Measurements from ENCODE around the gene NSD2.
A peak's percentile ranks its signal among the peaks of the same experiment; 100 is the strongest.

Gene NSD2

DNA sequence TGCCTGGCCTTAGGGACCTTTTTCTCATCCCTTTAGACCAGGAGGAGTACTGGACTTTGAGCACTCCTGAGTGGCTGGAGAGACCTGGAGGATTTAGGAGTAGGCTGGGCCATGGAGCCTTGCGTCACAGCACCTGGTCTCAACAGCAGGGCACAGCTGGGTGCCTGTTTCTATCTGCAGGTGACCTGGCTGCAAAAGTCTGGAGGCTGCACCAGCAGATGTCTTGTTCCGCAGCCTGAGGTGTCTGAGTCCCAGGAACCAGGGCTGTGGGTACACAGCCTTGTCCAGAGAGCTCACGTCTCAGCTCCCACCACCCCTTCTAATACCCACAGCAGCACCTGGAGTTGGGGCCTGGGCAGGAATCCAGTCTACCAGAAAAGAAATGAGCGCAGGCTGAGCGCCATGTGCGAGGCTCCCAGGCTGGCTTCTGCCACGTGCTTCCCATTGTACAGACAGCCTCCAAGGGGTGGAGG lies 5.0 kb upstream of the NSD2 start:
- DNase-seq, result peak; percentile 95

DNA sequence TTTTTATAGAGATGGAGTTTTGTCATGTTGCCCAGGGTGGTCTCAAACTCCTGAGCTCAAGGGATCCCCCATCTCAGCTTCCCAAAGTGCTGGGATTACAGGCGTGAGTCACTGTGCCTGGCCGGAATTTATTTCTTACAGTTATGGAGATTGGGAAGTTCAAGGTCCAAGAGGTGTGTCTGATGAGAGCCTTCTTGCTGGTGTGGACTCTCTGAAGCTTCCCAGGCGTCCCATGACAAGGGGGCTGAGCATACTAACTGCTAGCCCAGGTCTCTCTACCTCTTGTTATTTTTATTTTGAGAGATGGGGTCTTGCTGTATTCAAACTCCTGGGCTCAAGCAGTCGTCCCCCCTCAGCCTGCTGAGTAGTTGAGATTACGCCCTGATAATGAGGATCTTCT lies 2.9 kb upstream of the NSD2 start:
- DNase-seq, result no peak

DNA sequence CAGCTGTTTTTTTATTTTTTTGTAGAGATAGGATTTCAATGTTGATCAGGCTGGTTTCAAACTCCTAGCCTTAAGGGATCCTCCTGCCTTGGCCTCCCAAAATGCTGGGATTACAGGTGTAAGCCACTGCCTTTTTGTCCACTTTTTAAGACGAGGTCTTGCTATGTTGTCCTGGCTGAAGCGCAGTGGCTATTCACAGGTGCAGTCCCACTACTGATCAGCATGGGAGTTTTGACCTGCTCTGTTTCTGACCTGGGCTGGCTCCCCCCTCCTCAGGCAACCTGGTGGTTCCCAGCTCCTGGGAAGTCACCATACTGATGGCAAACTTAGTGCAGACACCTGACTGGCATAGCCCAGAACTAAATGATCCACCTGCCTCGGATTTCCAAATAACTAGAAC lies 2.3 kb upstream of the NSD2 start:
- no peak for DNase-seq

DNA sequence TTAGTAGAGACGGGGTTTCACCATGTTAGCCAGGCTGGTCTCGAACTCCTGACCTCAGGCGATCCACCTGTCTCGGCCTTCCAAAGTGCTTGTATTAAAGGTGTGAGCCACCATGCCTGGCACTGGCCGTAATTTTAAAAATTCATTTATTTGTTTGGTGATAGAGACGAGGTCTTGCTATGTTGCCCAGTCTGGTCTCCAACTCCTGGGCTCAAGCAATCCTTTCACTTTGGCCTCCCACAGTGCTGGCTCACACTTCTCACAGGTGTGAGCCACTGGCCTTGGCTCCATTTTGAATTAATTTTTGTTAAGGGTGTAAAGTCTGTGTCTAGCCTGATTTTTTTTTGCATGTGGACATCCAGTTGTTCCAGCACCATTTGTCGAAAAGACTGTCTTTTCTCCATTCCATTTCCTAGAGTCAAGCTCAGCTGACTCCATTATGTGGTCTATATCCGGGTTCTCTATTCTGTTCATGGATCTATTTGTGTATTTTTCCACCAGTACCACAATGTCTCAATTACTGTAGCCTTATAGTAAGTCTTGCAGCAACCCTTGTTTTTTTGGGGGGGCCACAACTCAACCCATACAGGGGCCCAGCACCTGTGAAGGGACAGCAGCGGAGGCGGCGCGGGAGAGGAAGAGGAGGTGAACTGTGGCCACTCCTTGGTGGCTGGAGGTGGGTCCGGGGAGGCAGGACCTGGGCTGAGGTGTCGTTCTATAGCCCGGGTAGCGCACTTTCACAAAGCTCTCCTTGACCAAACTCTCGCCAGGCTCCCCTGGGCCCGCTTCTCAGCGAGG lies 1.5 kb upstream of the NSD2 start:
- DNase-seq, result no peak

DNA sequence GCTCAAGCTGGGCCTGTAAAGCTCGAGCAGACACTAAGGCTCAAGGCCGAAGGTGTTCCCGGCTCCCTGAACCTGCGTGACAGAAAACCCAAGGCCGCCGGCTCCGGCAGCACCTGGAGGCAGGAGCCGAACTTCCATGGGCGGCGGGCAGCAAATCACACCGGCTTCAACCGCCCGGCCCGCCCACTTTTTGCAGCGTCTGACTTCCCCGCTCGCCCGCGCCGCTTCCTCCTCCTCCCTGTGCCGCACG lies 940 bp upstream of the NSD2 start:
- peak; percentile 91 for DNase-seq

DNA sequence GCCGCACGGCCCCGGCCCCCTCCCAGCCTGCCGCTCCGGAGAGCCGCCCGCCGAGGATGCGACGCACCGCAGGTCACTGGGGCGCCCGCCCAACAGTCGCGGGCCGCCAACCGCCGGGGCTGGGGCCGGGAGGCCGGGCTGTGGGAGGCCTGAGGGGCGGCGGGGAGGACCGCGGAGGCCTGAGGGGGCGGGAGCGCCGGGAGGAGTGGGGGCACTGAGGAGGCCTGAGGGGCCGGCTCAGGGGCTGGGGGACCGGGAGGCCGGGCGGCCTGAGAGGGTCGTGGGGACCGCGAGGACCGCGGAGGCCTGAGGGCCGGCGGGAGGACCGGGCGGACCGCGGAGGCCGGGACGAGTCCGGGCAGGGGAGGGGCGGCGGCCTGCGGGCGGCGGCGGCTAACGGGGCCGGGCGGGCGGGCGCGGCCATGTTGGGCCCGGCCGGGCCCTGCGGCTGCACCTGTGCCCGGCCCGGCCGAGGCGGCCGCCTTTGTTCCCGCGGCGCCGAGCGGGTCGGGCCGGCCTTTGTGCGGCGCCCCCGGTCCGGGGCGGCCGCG lies 353 bp downstream of the NSD2 start:
- peak; percentile 74 for DNase-seq

DNA sequence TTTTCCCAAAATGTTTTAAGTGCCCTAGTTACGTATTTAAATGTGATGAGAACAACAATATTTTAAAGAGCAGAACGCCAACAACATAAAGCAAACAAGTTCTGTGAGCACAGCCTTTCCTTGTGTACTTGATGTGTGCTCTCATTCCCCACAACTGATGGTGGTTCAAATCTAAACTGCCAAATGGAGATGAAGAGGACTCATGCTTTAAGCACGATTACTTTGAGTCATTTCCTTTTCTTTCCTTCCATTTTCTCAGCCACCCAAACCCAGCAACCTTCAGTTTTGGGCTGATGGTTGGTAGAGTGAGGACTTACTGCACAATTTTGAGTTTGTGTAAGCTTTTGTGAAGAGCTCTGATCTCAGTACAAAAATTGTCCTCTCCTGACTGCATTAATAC lies 1.7 kb downstream of the NSD2 start:
- no peak for DNase-seq

DNA sequence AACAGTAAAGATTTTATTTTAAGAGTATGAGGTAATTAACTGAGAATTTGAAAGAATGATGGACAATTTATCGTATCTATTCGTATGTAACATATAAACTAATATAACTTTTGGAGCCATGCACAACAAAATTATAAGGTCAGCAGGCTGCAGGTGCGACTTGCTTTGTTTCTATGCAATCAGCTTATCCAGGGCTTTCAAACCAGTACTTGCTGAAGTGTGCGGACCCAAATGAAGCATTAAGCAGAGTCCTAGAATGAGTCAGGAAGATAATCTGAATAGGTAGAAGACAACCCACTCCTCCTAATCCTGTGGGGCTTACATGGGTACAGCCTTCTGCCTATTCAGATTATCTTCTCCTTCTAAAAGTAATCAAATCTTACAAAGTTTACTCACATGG lies 2.1 kb downstream of the NSD2 start:
- DNase-seq, result no peak

DNA sequence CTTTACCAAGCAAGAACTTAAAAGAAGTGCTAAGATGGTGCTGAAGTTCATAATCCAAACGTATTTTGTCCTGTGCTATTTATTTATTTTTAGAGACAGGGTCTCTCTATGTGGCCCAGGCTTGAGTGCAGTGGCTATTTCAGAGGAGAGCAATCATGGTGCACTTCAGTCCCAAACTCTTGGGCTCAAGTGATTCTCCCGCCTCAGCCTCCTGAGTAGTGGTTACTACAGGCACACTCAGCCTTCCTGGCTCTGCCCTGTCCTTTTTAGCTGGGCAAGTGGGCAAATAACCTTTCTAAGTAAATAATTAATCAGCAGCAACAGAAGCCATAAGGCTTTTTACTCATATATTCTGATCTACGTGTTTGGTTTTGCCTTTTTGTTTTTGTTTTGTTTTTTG lies 2.6 kb downstream of the NSD2 start:
- no peak for DNase-seq

DNA sequence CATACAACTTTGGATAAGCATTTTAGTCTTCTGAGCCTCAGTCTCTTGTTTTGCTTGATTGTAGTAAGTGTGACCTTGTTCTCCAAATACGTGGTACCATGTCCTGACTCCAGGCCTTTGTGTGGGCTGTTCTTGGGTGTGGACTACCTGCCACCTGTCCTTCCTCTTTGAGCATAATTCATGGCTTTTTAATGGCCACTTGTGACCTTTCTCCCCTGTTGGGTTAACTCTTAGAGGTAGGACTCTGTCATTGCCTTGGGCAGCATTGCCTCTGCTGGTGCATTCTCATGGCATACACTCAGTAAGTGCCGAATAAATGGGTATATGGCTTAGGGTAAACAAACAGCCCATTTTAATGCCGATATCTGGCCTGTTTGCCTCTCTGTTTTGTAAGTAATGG lies 3.0 kb downstream of the NSD2 start:
- DNase-seq, result peak; percentile 21

DNA sequence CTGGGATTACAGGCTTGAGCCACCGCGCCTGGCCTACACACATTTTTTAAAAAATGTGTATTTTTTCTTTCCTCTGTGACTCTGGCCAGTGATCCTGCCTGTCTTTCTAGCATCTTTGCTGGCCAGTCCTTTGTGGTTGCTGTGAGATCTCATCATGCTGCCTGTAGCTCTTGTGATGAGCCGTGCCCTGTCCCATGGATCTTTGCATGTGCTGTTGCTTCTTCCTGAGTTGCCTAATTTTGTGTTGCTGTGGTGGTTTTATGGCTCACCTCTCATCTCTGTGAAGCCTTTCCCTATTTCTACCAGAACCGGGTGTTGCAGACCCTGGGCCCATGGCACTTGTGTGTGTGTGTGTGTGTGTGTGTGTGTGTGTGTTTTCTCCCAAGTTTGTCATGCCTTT lies 8.3 kb downstream of the NSD2 start:
- no peak for DNase-seq

DNA sequence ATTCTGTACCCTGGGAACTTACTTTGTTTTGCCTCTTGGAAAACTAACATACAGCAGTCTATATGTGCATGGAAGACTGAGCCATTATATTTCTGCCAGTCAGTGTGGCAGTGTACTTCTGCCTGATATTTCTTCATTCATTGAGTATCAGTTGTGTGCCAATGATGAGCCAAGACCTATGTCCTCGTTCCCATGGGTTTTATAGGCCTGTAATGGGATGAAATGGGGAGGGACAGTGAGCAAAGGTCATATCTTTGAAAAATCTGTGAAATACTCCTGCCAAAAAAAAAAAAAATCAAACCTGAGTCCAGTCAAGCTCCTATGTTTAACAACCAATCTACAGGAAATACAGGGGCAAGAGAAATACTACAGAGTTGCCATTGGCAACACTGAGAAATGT lies 9.1 kb downstream of the NSD2 start:
- DNase-seq, result no peak

DNA sequence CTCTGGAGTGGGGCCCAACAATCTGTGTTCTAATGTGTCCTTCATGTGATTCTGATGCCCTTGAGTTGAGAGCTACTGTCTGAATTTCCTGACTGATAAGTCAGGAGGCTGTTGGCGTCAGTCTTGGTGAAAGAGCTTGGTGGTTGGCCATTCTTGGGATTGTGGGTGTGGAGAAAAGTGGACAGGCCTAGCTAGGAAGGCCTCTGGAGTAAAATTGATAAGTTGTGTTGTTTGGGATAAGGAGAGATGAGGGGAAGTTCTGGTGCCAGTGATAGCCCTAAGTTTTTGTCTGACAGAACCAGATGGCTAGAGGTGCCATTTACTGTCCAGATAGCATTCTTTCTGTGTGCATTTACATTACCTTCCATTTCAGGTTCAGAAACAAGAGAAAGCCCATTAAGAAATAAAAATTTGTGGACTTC lies 11.7 kb downstream of the NSD2 start:
- DNase-seq, result no peak

DNA sequence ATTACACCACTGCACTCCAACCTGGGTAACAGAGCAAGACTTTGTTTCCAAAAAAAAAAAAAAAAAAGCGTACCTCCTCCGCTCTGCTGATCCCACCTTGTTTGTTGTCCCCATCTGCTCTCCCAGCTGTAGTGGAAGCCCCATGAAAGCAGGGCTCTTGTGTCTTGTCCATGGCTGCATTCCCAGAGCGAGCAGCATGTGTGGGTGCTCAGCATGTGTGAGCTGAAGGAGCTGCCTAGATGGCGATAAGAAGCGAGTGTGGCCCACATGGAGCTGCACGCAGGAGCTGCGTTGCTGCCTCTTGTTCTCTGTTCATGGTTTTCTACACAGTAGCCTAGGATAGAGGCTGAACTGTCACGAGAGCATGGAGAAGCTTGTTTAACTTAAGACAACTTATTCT lies 12.4 kb downstream of the NSD2 start:
- no peak for DNase-seq

DNA sequence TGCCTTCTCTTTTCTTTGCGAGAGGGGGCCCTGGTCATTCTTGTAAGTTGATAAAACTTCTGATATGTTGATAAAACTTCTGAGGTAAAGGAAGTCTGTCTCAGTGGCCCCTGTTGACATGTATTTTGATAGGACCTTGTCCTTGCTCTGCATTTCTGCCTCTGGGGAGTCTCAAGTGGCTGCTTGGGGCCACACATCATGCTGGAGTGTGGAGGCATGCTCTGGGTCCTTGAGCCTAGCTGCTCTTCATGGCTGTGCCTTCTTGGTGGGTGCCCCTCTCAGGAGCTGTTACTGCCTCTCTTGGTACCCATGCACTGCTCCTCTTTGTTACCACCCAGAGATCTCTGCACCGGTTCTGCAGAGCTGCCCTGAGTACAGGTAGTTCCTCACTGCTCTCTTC lies 14.2 kb downstream of the NSD2 start:
- no peak for DNase-seq

DNA sequence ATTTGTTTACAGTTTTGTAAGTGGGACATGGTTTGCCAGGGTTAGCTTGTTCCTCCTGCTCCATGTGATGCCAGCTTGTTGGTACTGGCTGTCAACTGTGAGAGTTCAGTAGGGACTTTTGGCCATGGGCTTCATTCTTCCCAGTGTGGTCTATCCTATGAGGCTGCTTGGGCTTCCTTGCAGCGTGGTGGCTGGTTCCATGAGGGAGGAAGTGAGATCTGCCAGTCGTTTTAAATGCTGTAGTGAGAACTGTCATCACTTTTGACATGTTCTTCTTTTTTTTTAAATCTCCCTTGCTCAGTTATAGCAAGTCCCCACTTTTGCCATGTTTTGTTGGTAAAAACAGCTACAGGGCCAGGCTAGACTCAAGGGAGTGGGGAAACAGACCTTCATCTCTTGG lies 15.9 kb downstream of the NSD2 start:
- no peak for DNase-seq

DNA sequence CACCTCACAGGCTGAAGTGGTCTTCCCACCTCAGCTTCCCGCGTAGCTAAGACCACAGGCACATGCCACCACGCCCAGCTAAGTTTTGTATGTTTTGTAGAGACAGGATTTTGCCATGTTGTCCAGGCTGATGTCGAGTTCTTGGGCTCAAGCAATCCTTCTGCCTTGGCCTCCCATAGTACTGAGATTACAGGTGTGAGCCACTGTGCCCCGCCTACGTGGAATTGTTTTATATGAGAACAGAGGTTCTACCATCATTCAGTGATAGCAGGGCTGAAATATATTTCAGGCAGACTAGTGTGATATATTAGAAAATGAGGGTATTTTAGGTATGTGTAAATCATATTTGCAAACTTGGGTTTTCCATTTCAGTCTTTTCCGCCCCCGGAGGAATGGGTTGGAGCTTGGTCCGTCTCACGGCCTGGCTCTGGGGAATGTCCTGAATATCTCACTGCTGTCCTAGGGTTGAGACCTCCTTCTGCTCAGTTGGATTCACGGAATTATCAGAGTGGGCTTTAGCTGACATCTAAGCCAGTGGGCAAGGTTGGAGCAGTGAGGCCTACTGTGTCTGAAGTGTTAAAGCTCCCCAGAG lies 19.9 kb downstream of the NSD2 start:
- DNase-seq, result no peak

DNA sequence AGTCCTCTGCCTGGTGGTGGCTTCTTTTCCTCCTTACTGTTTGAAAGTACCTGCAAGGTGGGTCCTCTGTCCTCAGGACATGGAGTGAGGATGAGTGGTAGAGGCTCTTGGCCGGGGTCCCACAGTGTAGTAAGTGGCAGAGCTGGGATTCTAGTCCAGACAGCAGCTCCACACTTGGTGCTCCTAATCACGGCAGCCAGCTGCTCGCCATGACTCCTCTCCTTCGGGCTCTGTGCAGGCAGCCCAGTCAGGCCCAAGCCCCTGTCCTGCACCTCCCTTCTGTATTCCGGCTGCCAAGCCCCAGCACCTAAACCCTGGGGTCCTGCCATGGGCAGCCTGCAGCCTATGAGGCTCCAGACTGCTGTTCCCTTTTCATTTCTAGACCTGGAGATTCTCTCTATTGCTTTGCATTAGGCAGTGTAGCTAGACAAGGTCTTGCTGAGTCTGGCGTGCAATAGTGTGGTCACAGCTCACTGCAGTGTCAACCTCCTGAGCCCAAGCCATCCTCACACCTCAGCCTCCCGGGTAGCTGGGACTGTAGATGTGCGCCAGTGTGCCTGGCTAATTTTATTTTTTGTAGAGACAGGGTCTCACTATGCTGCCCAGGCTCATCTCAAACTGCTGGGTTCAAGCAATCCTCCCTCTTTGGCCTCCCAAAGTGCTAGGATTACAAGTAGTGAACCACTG lies 24.9 kb downstream of the NSD2 start:
- DNase-seq, result no peak

DNA sequence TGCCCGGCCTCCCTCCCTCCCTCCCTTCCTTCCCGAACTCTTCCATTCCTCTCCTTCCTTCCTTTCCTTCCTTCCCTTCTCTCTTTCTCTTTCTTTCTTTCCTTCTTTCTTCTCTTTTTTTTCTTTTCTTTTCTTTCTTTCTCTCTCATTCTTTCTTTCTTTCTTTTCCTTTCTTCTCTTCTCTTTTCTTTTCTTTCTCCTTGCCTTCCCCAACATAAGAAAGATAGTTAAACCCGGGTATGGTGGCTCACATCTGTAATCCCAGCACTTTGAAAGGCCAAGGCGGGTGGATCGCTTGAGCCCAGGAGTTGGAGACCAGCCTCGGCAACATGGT lies 25.4 kb downstream of the NSD2 start:
- DNase-seq, result no peak

DNA sequence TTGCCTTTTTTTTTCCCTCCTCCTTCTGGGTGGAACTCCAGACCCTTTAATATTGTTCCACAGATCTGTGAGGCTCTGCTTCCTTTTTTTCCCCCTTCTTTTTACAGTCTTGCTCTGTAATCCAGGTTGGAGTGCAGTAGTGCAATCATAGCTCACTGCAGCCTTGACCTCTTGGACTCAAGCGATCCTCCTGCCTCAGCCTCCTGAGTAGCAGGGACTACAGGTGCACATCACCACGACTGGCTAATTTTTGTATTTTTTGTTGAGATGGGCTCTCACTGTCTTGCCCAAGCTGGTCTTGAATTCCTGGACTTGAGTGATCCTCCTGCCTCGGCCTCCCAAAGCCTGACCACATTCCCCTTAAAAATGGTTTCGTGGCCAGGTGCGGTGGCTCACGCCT lies 26.8 kb downstream of the NSD2 start:
- no peak for DNase-seq

DNA sequence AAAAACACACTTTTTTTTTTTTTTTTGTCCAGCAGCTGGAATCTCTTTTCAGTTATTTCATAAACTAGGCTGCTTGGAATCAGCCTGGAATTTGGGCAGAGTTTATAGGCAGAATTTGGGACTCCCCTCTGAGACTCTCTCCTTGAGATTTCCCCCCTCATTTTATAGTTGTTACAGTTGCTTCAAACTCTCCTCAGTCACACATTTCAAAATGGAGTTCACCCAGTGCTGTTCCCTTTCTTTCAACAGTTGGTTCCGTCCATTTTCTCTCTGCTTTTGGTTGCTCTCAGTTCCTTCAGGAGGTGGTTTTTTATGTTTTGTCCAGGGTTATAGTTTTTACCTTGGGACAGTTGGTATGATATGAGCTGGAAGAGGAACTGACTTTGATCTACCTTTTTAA lies 27.5 kb downstream of the NSD2 start:
- DNase-seq, result no peak

DNA sequence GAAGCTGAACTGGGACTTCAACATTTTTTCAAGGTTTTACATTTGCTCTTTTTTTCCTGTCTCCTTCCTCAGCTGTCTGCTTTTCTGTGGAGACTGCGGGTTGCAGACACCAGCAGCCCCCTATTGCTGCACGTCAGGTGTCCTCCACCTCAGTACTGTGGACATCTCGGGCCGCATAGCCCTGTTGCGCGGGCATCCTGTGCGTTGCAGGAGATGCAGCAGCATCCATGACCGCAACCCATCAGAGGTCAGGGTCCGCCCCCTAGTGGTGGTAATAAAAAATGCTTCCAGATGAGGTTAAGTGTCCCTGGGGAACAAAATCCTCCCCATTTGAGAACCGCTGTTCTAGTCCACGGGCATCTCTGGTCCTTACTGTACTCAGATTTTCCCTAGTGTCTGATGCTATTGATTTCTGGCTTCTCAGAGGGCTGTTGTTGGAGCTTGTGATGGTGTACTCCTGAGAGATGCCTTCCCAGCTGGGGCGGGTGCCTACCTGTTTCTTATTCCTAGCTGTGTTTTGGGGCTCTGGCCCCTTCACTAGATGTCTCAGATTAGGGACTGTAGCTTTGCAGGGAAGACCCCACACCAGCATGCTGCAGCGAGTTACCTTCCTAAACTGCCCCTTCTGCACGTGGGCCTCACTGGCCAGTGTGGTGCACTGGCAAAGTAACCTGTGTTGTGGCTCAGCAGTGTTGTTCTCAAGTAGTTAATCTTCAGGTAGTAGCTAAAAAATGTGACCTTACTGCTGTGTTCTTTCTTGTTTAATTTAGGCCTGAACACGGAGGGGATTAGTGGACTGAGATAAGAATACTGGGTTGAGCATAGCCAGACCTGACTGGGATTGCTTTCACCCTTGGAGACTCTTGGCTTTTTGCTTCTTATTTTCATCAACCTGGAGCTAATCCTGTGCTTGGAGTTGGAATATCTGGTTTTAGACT lies 28.2 kb downstream of the NSD2 start:
- peak; percentile 70 for DNase-seq

DNA sequence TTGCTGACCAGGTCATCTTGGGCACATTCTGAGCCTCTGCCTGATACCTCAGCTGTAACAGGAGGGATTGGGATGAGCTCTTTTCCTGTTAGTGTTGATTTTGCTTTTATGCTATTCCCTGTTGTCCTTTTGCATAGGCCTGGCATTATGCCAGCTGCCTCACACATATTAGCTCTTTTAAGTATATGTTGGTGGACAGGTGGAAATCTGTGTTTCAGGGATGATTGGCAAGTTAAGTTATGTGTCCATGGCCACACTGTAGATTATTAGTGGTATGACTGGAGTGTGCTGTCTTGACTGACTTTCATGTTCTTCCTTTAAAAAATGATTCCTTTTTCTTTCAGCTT lies 28.9 kb downstream of the NSD2 start:
- DNase-seq, result no peak
